Aorta (tissue), 5 donors: ENCODE data around the gene EPHA3. TPM values are rescaled to one million over a fixed set of nuclear protein-coding genes. Genes with fewer than 3 reads are reported as not detected.

Source experiments
- ATAC-seq: fragments of 200-7000 bp; cut with Tn5 transposase; one replicate; pipeline ENCODE4 v1.9.1; 2022; ENCODE audit warnings: moderate library complexity; ENCODE audit not compliant: low FRiP score
- DNase-seq, 2 donors: peaks; one replicate each; pipeline ENCODE4 v3.0.0-alpha.2; 2020
- H3K27ac ChIP-seq, 2 donors: one replicate each; pipeline ENCODE4 v1.5.1; 2013; ENCODE audit warnings: low read length in 2 of 2, mild to moderate bottlenecking in 2 of 2, moderate library complexity in 2 of 2, control low read depth in 1 of 2, inconsistent platforms in 1 of 2, low read depth in 1 of 2
- H3K27me3 ChIP-seq, 2 donors: one replicate each; pipeline ENCODE4 v1.6.1; 2013; ENCODE audit warnings: control low read depth in 1 of 2, low read length in 1 of 2, mild to moderate bottlenecking in 1 of 2, moderate library complexity in 1 of 2; ENCODE audit not compliant: insufficient read depth in 2 of 2, control insufficient read depth in 1 of 2
- H3K36me3 ChIP-seq, 2 donors: one replicate each; pipeline ENCODE4 v1.6.1; 2013; ENCODE audit warnings: control low read depth in 1 of 2, low read length in 1 of 2, mild to moderate bottlenecking in 1 of 2; ENCODE audit not compliant: insufficient read depth in 2 of 2, control insufficient read depth in 1 of 2
- H3K4me1 ChIP-seq, 2 donors: one replicate each; pipeline ENCODE4 v1.6.1; 2013; ENCODE audit warnings: low read length in 2 of 2, control low read depth in 1 of 2, mild to moderate bottlenecking in 1 of 2, moderate library complexity in 1 of 2; ENCODE audit not compliant: insufficient read depth in 2 of 2, control insufficient read depth in 1 of 2
- H3K4me3 ChIP-seq, 2 donors: one replicate each; pipeline ENCODE4 v1.5.1; 2013; ENCODE audit warnings: low read length in 2 of 2, control low read depth in 1 of 2, mild to moderate bottlenecking in 1 of 2
- H3K9me3 ChIP-seq: one replicate; pipeline ENCODE4 v1.6.1; 2013; ENCODE audit warnings: mild to moderate bottlenecking, low read length; ENCODE audit not compliant: control insufficient read depth
- WGBS, 2 donors: extraction: QIAGEN DNeasy Blood & Tissue Kit; methylation state at CpG; one replicate each; pipeline ENCODE4 v1.1.7; 2013; 5-methylcytosine and 5-hydroxymethylcytosine counted together
- intact Hi-C, 2 donors: fragments of 100-400 bp; cut with DNase I; formaldehyde crosslinking; loops; one replicate each; pipeline versions ENCODE4 v1.14.2 to v1.15.0; 2022
- polyA plus RNA-seq, 2 donors: library from polyadenylated mRNA; stranded (reverse); fragments of 200-250 nt; gene quantifications; one replicate each; pipeline ENCODE4 v1.2.3, GENCODE V29; 2013
- total RNA-seq, 2 donors: library from RNA; stranded (reverse); fragmentation: NEBNext Ultra II Directional; extraction: Animal tissue kit (Norgen Biotek cat#: 25700); gene quantifications; one replicate each; pipeline ENCODE4 v1.2.1, GENCODE V29; 2021
- donor health status: healthy with polysubstance abuse.
- donor health status: Bipolar disorder and iron deficiency.
- donor health status: DM: no; HTN: no; CAD: no.
- donor health status: DM: no; HTN: no; CAD: no.
- donor health status: DM: yes; HTN: yes; CAD: no.

Gene EPHA3
- total and polyA plus RNA-seq, 4 donors, result 1.0 to 19.3 (median 6.7) TPM

GRCh38 chr3:89503891-89504391 lies 396.5 kb downstream of the EPHA3 start:
- Histone ChIP-seq H3K27me3 (no peaks in the 10 kb centered on the region), H3K27ac (no peak overlapping the region), H3K4me1 (peaks cover 4 to 6% of the 10 kb centered on the region in 2 donors), H3K36me3 (no peaks in the 10 kb centered on the region), H3K4me3 (no peak overlapping the region), H3K9me3 (no peaks in the 10 kb centered on the region)
- WGBS, 2 donors, result 31 to 44% methylated on average over 2 of the region's 2 CpGs
- DNase-seq, result no peak
- no peak for ATAC-seq
- intact Hi-C loops, result no loop called here

DNA sequence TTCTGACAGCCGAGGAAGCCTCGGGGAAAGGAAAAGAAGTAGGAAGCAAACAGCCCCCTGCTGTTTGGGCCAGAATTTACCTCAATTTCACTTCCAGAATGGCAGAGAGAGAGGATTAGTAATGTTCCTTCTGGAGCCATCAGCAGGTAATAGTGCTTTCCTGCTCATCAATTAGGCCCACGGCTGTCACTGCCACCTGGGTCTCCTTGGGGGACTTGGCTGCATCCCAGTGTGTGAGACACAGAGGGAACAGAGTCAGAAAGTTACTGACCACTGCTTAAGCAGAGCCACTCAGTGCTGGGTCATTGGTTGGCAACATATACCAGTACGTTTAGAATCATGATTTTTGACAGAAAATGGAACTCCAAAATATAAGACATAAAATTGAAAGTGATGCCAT lies 397.0 kb downstream of the EPHA3 start:
- Histone ChIP-seq H3K9me3 (no peaks in the 10 kb centered on the region), H3K4me3 (no peak overlapping the region), H3K27ac (no peak overlapping the region), H3K27me3 (no peaks in the 10 kb centered on the region), H3K36me3 (no peaks in the 10 kb centered on the region), H3K4me1 (peaks cover 4 to 6% of the 10 kb centered on the region in 2 donors)
- DNase-seq (no peak), ATAC-seq (no peak)
- intact Hi-C loops, result no loop called here
- WGBS, 2 donors, result 70 to 76% methylated on average over 4 of the region's 4 CpGs

DNA sequence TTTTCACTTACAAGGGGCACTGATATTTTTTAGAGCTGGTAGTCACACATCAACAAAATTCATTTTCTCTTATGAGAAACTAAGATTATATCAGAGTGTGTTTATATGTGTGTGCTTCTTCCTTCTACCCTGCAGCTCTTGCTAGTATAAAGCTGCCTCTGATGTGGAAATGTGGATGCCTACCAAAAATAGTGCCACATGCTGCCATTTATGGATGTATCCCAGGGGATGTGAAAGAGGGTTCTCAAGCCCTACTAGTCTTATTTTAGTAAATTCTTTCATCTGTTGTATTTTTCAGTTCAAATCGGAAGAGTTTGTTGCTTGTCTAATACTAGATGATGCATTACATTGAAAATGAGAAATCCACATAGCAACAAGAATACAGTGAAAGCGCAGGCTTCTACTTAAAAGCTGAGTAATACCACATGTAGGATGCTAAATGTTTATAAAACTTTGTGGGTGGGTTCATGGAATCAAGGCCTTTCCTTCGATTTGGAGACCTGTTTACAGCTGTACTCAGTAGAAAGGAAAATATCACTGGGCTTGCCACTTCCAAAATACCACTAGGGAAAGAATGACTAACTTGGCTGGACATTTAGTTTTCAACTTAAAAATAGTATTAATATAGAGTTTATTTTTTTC lies 399.2 kb downstream of the EPHA3 start:
- 8 to 14% methylated on average over 3 of the region's 3 CpGs for WGBS, 2 donors
- Histone ChIP-seq H3K27me3 (no peaks in the 10 kb centered on the region), H3K27ac (no peak overlapping the region), H3K9me3 (no peaks in the 10 kb centered on the region), H3K4me1 (peaks cover 4 to 6% of the 10 kb centered on the region in 2 donors), H3K4me3 (no peak overlapping the region), H3K36me3 (no peaks in the 10 kb centered on the region)
- DNase-seq (no peak), ATAC-seq (peak; percentile 78)
- intact Hi-C loops, result no loop called here

DNA sequence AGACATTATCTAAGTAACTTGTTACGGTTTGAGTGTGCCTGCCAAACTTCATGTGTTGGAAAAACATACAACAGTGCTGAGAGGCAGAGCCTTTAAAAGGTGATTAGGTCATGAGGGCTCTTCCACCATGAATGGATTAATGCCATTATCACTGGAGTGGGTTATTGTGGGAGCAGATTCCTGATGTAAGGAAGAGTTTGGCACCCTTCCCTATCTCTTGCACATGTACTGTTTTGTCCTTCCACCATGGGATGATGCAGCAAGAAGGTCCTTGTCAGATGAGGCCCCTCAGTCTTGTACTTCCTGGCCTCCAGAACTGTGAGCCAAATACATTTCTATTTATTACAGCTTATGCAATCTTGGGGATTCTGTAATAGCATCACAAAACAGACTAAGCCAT lies 413.9 kb downstream of the EPHA3 start:
- WGBS, 2 donors, result 7 to 11% methylated on average over 1 of the region's 1 CpG
- no peak for DNase-seq
- no peaks in the 10 kb centered on the region for H3K36me3 ChIP-seq
- intact Hi-C loops, result no loop called here
- H3K27me3 ChIP-seq, result no peaks in the 10 kb centered on the region
- H3K27ac ChIP-seq, result peak overlapping the region in 1 of 2 donors; percentile 54
- no peak overlapping the region for H3K4me3 ChIP-seq
- H3K4me1 ChIP-seq, result peaks cover 0 to 2% of the 10 kb centered on the region in 2 donors
- no peaks in the 10 kb centered on the region for H3K9me3 ChIP-seq
- peak; percentile 56 for ATAC-seq

GRCh38 chr3:89522155-89522554 lies 414.7 kb downstream of the EPHA3 start:
- H3K27me3 ChIP-seq, result no peaks in the 10 kb centered on the region
- H3K4me3 ChIP-seq, result no peak overlapping the region
- intact Hi-C loops, result no loop called here
- no peak for ATAC-seq
- no peaks in the 10 kb centered on the region for H3K9me3 ChIP-seq
- no peaks in the 10 kb centered on the region for H3K36me3 ChIP-seq
- no peak for DNase-seq
- WGBS, 2 donors, result 97 to 98% methylated on average over 2 of the region's 2 CpGs
- peaks cover 0 to 2% of the 10 kb centered on the region in 2 donors for H3K4me1 ChIP-seq
- no peak overlapping the region for H3K27ac ChIP-seq

DNA sequence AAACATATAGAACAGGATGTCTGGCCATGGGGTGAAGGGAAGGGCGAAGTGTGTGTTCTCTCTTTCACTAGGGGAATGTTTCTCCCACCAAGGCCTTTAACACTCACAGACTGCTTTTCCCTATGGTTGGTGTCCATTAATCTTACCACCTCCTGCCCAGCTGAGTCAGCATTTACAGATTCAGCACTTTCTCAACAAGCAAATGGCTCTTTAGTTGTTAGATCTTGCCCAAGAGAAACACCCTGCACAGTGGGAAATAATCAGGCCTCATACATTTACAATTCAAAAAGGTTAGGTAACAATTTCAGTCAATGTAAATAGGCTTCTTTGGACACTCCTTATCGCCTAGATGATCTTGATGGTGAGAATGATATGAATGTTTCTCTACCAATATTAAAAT lies 418.2 kb downstream of the EPHA3 start:
- peaks cover 0 to 2% of the 10 kb centered on the region in 2 donors for H3K4me1 ChIP-seq
- DNase-seq (no peak), ATAC-seq (no peak)
- 91 to 95% methylated on average over 2 of the region's 2 CpGs for WGBS, 2 donors
- intact Hi-C loops, result no loop called here
- no peaks in the 10 kb centered on the region for H3K36me3 ChIP-seq
- H3K4me3 ChIP-seq, result no peak overlapping the region
- no peak overlapping the region for H3K27ac ChIP-seq
- no peaks in the 10 kb centered on the region for H3K9me3 ChIP-seq
- H3K27me3 ChIP-seq, result no peaks in the 10 kb centered on the region

DNA sequence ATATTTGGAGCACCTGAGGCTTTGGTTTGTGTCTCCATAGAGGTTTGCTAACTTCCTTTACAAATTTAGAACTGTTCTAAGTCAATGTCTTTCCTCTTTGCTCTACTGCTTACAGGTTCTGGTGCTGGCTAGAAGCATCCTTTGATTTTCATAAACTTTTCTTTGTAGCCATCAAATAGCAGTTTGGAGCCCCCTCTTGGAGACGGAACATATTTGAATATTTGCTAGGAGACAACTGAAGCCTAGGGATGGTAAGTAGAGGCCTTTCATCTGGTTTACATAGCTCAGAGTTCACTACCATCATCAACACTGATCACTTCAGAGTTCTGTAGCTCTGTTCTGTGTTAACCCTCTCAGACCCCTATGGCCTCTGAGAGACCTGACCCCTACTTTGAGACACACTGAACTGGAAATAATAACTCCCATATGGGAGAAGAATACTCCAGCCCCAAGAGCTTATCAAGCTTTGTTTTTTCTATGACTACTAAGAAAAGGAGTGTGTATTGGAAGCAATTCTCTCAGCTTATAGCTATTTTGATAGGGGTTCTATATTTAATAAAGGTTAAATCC lies 420.4 kb downstream of the EPHA3 start:
- no peak for ATAC-seq
- 82 to 90% methylated on average over 1 of the region's 1 CpG for WGBS, 2 donors
- no peak for DNase-seq
- Histone ChIP-seq H3K4me3 (no peak overlapping the region), H3K27me3 (no peaks in the 10 kb centered on the region), H3K9me3 (no peaks in the 10 kb centered on the region), H3K27ac (no peak overlapping the region), H3K4me1 (no peaks in the 10 kb centered on the region), H3K36me3 (no peaks in the 10 kb centered on the region)
- intact Hi-C loops, result no loop called here
